Spleen (tissue), 7 donors: ENCODE measurements around the gene PICALM.

ENCODE experiments used
- POLR2A ChIP-seq, 3 donors: fragments of 450-650 bp; IDR thresholded peaks; one replicate each; pipeline ENCODE4 v1.5.1; 2017; ENCODE audit warnings: antibody characterized with exemption in 3 of 3, mild to moderate bottlenecking in 1 of 3
- POLR2AphosphoS5 ChIP-seq, 3 donors: sonication (generic); formaldehyde crosslinking; IDR thresholded peaks; one replicate each; pipeline ENCODE4 v1.5.1; 2017; ENCODE audit warnings: antibody characterized with exemption in 3 of 3
- TF ChIP-seq, protein P1 (sequence below), 11 experiments: fragments of 200-600 bp in 7 of 11; fragments of 450-650 bp in 4 of 11; sonication (generic) in 4 of 11; IDR thresholded peaks in 8 of 11; conservative IDR thresholded peaks in 3 of 11; 1 replicate in 7 of 11; 2 replicates in 4 of 11; pipeline versions ENCODE4 v1.4.0 to v1.8.0; 2016 to 2021; ENCODE audit warnings: antibody characterized with exemption in 11 of 11, inconsistent platforms in 4 of 11, mild to moderate bottlenecking in 1 of 11
- donor health status: DM: no; HTN: no; CAD: no; lungs with moderate emphysema.
- donor health status: DM: no; HTN: no; CAD: no.
- donor health status: DM: no; HTN: no; CAD: no.

DNA sequence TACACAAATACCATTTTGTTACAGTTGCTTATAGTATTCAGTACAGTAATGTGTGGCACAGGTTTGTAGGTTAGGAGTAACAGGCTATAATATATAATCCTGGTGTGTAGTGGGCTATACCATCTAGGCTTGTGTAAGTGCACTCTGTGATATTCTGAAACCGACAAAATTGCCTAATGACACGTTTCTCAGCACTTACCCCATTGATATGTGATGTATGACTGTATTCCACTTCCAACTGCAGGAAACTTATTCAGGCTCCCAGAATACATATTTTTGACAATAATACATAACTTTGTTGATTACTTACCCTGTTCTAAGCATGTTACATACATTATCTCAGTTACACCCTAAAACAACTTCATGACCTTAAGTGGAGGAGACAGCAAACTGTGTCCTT, 5.1 kb upstream of the PICALM start:
- TF ChIP-seq, protein P1, sequence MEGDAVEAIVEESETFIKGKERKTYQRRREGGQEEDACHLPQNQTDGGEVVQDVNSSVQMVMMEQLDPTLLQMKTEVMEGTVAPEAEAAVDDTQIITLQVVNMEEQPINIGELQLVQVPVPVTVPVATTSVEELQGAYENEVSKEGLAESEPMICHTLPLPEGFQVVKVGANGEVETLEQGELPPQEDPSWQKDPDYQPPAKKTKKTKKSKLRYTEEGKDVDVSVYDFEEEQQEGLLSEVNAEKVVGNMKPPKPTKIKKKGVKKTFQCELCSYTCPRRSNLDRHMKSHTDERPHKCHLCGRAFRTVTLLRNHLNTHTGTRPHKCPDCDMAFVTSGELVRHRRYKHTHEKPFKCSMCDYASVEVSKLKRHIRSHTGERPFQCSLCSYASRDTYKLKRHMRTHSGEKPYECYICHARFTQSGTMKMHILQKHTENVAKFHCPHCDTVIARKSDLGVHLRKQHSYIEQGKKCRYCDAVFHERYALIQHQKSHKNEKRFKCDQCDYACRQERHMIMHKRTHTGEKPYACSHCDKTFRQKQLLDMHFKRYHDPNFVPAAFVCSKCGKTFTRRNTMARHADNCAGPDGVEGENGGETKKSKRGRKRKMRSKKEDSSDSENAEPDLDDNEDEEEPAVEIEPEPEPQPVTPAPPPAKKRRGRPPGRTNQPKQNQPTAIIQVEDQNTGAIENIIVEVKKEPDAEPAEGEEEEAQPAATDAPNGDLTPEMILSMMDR (IDR thresholded peaks at IDR 0.05 in 8 of 11, conservative IDR thresholded peaks at IDR 0.05 in 3 of 11) = no peak
- TF ChIP-seq POLR2A (IDR thresholded peaks at IDR 0.05) = no peak
- no peak for TF ChIP-seq POLR2AphosphoS5 (IDR thresholded peaks at IDR 0.05)
